Spinal cord (tissue), 10 donors: ENCODE measurements around the gene HIBCH. TPM values are rescaled to one million over a fixed set of nuclear protein-coding genes. Genes with fewer than 3 reads are reported as not detected.

Experiments
- DNase-seq, 6 donors: peaks; one replicate each; pipeline versions ENCODE4 v3.0.0 to v3.0.0-alpha.2; 2013 to 2015; ENCODE audit warnings: low spot score in 6 of 6, low read depth in 4 of 6
- H3K27ac ChIP-seq: one replicate; pipeline ENCODE4 v1.5.1; 2013; ENCODE audit warnings: low read depth, low read length, control low read depth
- H3K27me3 ChIP-seq: one replicate; pipeline ENCODE4 v1.6.1; 2013; ENCODE audit warnings: low read length; ENCODE audit not compliant: control insufficient read depth, insufficient read depth
- H3K36me3 ChIP-seq: one replicate; pipeline ENCODE4 v1.6.1; 2013; ENCODE audit warnings: low read length; ENCODE audit not compliant: control insufficient read depth, insufficient read depth
- H3K4me1 ChIP-seq: one replicate; pipeline ENCODE4 v1.6.1; 2013; ENCODE audit warnings: low read length; ENCODE audit not compliant: control insufficient read depth, insufficient read depth
- H3K4me3 ChIP-seq: one replicate; pipeline ENCODE4 v1.5.1; 2013; ENCODE audit warnings: low read depth, low read length, control low read depth
- H3K9me3 ChIP-seq: one replicate; pipeline ENCODE4 v1.6.1; 2013; ENCODE audit warnings: low read length; ENCODE audit not compliant: control insufficient read depth, insufficient read depth
- WGBS: methylation state at CpG from one replicate; pipeline ENCODE4 v1.1.5; 2013; ENCODE audit warnings: missing lambda C conversion rate; ENCODE audit not compliant: insufficient coverage; 5-methylcytosine and 5-hydroxymethylcytosine counted together
- polyA plus RNA-seq, 2 donors: library from polyadenylated mRNA; unstranded; fragments of 120-200 nt; gene quantifications; one replicate each; pipeline ENCODE4 v1.2.1, GENCODE V29; 2013; ENCODE audit not compliant: insufficient read length in 2 of 2
- total RNA-seq, 2 donors: library from RNA; depleted of rRNA in 1 of 2; stranded (reverse); fragments of 120-200 nt in 1 of 2; fragments of >200 nt in 1 of 2; gene quantifications; one replicate each; pipeline versions ENCODE4 v1.2.3 to v1.2.4, GENCODE V29; 2013 to 2014
- donor health status: healthy.

Gene HIBCH
- total and polyA plus RNA-seq, 4 donors = 39.5 to 56.0 (median 48.8) TPM

DNA sequence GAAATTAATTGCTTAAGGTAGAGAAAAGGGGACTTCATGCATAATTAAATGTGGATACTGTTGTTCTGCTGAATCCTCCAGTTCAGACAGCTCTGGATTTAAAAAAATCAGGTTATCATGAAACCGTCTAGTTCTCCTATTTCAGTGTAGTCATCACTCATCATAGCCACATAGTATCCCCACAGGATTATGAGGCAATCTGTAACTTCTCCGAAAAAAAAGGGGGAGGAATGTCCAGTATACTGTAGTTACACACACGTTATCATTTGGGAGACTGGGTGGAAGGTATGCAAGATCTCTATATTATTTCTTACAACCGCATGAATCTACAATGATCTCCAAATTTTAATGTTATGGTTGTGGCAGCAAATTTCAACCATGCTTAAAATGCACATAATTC is 114.0 kb downstream of the HIBCH start:
- Histone ChIP-seq H3K36me3 (no peaks in the 10 kb centered on the region), H3K4me1 (no peaks in the 10 kb centered on the region), H3K4me3 (no peak overlapping the region), H3K27me3 (no peaks in the 10 kb centered on the region), H3K9me3 (no peaks in the 10 kb centered on the region), H3K27ac (no peak overlapping the region)
- no CpG with 5 or more reads among the region's 4 CpGs for WGBS
- no peak for DNase-seq

DNA sequence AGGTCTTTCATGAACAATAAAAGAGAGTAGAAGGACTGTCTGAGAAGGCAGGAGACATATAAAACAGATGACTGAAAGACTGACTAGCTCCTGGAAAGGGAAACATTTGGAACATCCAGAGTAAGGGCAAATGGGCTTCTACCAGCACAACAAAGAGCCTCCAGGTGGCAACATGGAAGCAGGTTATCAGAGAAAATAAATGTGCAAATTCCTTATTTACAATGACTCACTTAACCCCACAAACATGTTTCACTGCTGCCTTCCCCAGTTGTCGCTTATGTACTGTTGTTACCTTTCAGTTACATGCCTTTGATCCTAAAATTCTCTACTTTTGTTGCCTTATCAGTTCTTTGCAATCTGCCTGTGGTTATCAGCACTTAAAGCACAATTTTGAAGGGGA is 117.0 kb downstream of the HIBCH start:
- Histone ChIP-seq H3K4me1 (no peaks in the 10 kb centered on the region), H3K27ac (no peak overlapping the region), H3K27me3 (no peaks in the 10 kb centered on the region), H3K4me3 (no peak overlapping the region), H3K36me3 (peaks cover 6% of the 10 kb centered on the region), H3K9me3 (peaks cover 2% of the 10 kb centered on the region)
- DNase-seq = no peak
- 100% methylated on average over 1 of the region's 1 CpG for WGBS

DNA sequence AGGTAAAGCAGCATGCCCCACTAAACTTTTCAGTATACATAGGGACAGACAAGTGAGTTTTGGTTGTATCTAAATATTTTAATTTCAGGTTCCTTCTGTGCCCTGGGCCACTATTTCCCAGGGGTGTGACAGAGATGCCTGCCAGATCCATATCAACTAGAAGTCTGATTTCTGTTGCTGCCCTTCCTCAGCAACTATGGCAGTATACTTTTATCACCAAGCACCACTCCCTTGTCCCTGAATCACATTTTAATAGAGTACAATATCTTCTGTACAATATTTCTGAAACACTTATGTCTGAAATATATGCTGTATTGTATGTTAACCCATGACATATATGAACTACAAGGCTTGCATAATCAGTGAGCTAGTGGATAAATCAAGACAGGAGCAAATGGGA is 117.6 kb downstream of the HIBCH start:
- no peak for DNase-seq
- H3K36me3 ChIP-seq = peaks cover 6% of the 10 kb centered on the region
- H3K4me3 ChIP-seq = no peak overlapping the region
- peaks cover 2% of the 10 kb centered on the region for H3K9me3 ChIP-seq
- no peak overlapping the region for H3K27ac ChIP-seq
- no peaks in the 10 kb centered on the region for H3K27me3 ChIP-seq
- H3K4me1 ChIP-seq = no peaks in the 10 kb centered on the region

DNA sequence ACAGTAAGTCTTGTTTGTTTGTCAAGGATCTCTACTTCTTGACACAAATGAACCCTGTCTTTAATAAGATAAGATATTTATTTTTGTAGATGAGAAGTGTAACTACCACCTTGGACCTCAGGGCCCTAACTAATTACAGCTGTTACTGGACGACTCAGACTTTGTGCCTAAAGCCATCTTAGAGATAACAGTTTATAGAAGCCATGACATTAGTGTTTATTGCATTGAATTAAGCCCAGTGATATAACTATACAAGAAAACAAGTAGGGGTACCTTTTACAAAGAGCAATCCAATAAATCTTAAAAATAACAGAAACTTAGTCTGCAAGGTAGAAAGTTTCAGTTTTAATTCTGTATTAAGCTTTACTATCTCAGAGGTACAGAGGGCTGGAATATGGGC is 119.0 kb downstream of the HIBCH start:
- H3K27ac ChIP-seq = no peak overlapping the region
- WGBS = no CpG with 5 or more reads among the region's 1 CpG
- H3K36me3 ChIP-seq = peaks cover 6% of the 10 kb centered on the region
- H3K9me3 ChIP-seq = peaks cover 2% of the 10 kb centered on the region
- H3K4me3 ChIP-seq = no peak overlapping the region
- no peak for DNase-seq
- no peaks in the 10 kb centered on the region for H3K4me1 ChIP-seq
- H3K27me3 ChIP-seq = no peaks in the 10 kb centered on the region

GRCh38 chr2:190199530-190199929 is 120.1 kb downstream of the HIBCH start:
- Histone ChIP-seq H3K9me3 (peaks cover 2% of the 10 kb centered on the region), H3K27ac (no peak overlapping the region), H3K4me3 (no peak overlapping the region), H3K27me3 (no peaks in the 10 kb centered on the region), H3K36me3 (peaks cover 6% of the 10 kb centered on the region), H3K4me1 (no peaks in the 10 kb centered on the region)
- no CpG with 5 or more reads among the region's 1 CpG for WGBS
- no peak for DNase-seq

- Histone ChIP-seq H3K4me3 (no peak overlapping the region), H3K36me3 (peaks cover 6% of the 10 kb centered on the region), H3K9me3 (peaks cover 2% of the 10 kb centered on the region), H3K27ac (no peak overlapping the region), H3K4me1 (no peaks in the 10 kb centered on the region), H3K27me3 (no peaks in the 10 kb centered on the region)
- DNase-seq = no peak
- WGBS = 100% methylated on average over 2 of the region's 2 CpGs
Measured at GRCh38 chr2:190199109-190199508, 120.5 kb downstream of the HIBCH start.

DNA sequence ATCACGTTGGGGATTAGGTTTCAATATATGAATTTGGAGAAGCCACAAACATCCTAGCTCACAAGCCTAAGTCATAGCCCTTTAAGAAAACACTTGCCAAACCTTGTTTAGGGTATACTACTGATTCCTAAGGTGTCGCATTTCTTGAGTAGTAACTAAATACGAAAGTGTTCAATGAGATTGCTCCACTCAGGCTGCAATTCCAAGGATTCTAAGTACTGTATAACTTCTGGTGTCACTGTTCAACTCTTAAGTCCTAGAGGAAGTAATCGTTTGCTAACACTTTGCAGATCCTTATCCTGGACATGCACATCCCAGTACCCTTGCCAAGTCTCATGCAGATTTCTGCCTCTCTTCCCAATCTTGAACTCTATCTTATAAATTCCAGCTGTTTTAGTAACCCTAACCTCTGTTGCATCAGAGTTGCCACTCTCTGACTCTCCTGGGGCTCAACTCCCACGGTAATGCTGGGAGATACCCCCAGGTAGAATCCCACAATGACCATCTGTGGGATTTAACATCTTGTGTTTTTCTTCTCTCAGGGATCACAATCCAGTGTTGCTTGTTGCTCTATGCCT is 122.4 kb downstream of the HIBCH start:
- no peak for DNase-seq
- H3K36me3 ChIP-seq = peaks cover 6% of the 10 kb centered on the region
- H3K4me3 ChIP-seq = no peak overlapping the region
- no peaks in the 10 kb centered on the region for H3K4me1 ChIP-seq
- H3K27ac ChIP-seq = no peak overlapping the region
- WGBS = 93% methylated on average over 4 of the region's 5 CpGs
- peaks cover 2% of the 10 kb centered on the region for H3K9me3 ChIP-seq
- no peaks in the 10 kb centered on the region for H3K27me3 ChIP-seq

GRCh38 chr2:190190507-190191162 is 129.0 kb downstream of the HIBCH start:
- no peak for DNase-seq
- no peaks in the 10 kb centered on the region for H3K9me3 ChIP-seq
- no peaks in the 10 kb centered on the region for H3K27me3 ChIP-seq
- no CpG with 5 or more reads among the region's 3 CpGs for WGBS
- H3K27ac ChIP-seq = no peak overlapping the region
- H3K4me3 ChIP-seq = no peak overlapping the region
- H3K36me3 ChIP-seq = no peaks in the 10 kb centered on the region
- H3K4me1 ChIP-seq = no peaks in the 10 kb centered on the region

GRCh38 chr2:190188289-190188688 is 131.3 kb downstream of the HIBCH start:
- WGBS = no CpG with 5 or more reads among the region's 1 CpG
- no peak for DNase-seq
- Histone ChIP-seq H3K27ac (no peak overlapping the region), H3K27me3 (no peaks in the 10 kb centered on the region), H3K36me3 (no peaks in the 10 kb centered on the region), H3K4me3 (no peak overlapping the region), H3K9me3 (no peaks in the 10 kb centered on the region), H3K4me1 (no peaks in the 10 kb centered on the region)

GRCh38 chr2:190186238-190186637 is 133.4 kb downstream of the HIBCH start:
- H3K4me3 ChIP-seq = no peak overlapping the region
- H3K9me3 ChIP-seq = no peaks in the 10 kb centered on the region
- no peak for DNase-seq
- H3K27me3 ChIP-seq = no peaks in the 10 kb centered on the region
- no peaks in the 10 kb centered on the region for H3K4me1 ChIP-seq
- H3K27ac ChIP-seq = no peak overlapping the region
- H3K36me3 ChIP-seq = no peaks in the 10 kb centered on the region
- no CpG with 5 or more reads among the region's 3 CpGs for WGBS
